ENCODE measurements around the gene HIF1AN. TPM values are rescaled to one million over a fixed set of nuclear protein-coding genes. Genes with fewer than 3 reads are reported as not detected.
A peak's percentile ranks its signal among the peaks of the same experiment; 100 is the strongest.

Gene HIF1AN
- total RNA-seq, 4 donors from 2014 or later, result 12.8 to 47.2 (median 21.7) TPM

- WGBS, 2 donors (ENCODE audit: low coverage in 1 of 2), result 14% methylated on average over 59 of the region's 62 CpGs; no CpG with 5 or more reads in 1 of the 2 donors
- no peaks in the 10 kb centered on the region for H3K36me3 ChIP-seq
- H3K27me3 ChIP-seq, result peaks cover 55% of the 10 kb centered on the region
- H3K4me3 ChIP-seq, result peak overlapping the region in 1 of 4 donors; percentile 11
- in situ Hi-C loops (cut with MboI; ENCODE audit: low pct_ligation_motif_present in 1 of 4, low pct_unique_long_range_greater_than_20kb in 1 of 4, low sequenced_read_pairs in 3 of 4), result loop anchor here in 3 of 4 donors (10.0 to 25.0 kb wide), 2 partner anchors 300 to 313 kb away; no protein-coding TSS in a partner anchor
- intact Hi-C loops (cut with DNase I; ENCODE audit: low total_unique reads), result loop anchor here (10.0 kb wide), 1 partner anchor 183 kb away; the partner anchor contains the start of gene PAX2
- TF ChIP-seq, protein P1, sequence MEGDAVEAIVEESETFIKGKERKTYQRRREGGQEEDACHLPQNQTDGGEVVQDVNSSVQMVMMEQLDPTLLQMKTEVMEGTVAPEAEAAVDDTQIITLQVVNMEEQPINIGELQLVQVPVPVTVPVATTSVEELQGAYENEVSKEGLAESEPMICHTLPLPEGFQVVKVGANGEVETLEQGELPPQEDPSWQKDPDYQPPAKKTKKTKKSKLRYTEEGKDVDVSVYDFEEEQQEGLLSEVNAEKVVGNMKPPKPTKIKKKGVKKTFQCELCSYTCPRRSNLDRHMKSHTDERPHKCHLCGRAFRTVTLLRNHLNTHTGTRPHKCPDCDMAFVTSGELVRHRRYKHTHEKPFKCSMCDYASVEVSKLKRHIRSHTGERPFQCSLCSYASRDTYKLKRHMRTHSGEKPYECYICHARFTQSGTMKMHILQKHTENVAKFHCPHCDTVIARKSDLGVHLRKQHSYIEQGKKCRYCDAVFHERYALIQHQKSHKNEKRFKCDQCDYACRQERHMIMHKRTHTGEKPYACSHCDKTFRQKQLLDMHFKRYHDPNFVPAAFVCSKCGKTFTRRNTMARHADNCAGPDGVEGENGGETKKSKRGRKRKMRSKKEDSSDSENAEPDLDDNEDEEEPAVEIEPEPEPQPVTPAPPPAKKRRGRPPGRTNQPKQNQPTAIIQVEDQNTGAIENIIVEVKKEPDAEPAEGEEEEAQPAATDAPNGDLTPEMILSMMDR (IDR thresholded peaks at IDR 0.05), result peak; percentile 72 to 98 (median 92)
- TF ChIP-seq POLR2AphosphoS5 (IDR thresholded peaks at IDR 0.05), result no peak
- no peak overlapping the region for H3K27ac ChIP-seq
- DNase-seq, result peak; percentile 75
- peaks cover 0 to 14% (median 8%) of the 10 kb centered on the region in 4 donors for H3K4me1 ChIP-seq
- H3K9me3 ChIP-seq, result no peaks in the 10 kb centered on the region
These were observed 26.4 kb downstream of the HIF1AN start for GRCh38 chr10:100562008-100562672.

DNA sequence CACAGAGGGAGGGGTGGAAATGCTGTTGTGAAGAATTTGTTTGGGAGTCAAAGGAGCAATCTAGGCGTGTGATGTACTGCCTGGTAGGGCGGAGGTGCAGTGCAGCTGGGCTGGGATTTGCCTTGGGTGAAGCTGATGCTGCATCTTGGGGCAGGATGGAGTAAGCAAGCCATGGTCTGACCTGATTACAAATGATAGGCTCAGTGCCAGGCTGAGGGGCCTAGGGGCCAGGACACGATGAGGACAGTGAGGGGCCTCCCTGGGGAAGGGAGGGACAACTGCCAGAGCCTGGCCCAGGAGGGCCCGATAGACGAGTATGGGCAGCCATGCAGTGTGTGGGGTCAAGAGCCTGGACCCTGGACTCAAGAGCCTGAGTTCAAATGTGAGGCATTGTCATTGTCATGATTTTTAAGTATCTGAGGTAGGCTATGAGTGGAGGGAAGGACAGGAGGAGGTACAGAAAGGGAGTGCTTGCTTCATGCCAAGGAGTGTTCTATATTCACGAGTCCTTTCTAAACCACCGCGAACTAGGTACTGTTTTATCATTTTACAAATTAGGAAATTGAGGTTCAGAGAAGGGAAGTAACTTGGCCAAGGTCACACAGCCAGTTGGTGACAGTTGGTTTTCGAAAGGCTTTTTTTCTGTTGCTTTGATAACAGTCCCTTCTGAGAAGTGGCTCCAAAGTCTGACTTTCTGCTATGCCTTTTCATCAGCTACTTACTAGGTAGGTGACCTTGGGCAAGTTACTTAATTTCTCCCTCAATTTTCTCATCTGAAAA lies 29.7 kb downstream of the HIF1AN start:
- TF ChIP-seq, protein P1 (IDR thresholded peaks at IDR 0.05), result no peak
- TF ChIP-seq POLR2AphosphoS5 (IDR thresholded peaks at IDR 0.05) (no peak), EP300 (IDR thresholded peaks at IDR 0.05; ENCODE audit: low read depth) (no peak), POLR2A (IDR thresholded peaks at IDR 0.05) (no peak)
- H3K4me1 ChIP-seq, result peaks cover 0 to 14% (median 8%) of the 10 kb centered on the region in 4 donors
- no peak overlapping the region for H3K4me3 ChIP-seq
- WGBS, 2 donors (ENCODE audit: low coverage in 1 of 2), result 60 to 64% methylated on average over 3 to 9 of the region's 9 CpGs
- intact Hi-C loops (cut with DNase I; ENCODE audit: low total_unique reads), result loop anchor here (10.0 kb wide), 1 partner anchor 179 kb away; the partner anchor contains the start of gene PAX2
- no peak overlapping the region for H3K27ac ChIP-seq
- no peaks in the 10 kb centered on the region for H3K9me3 ChIP-seq
- H3K36me3 ChIP-seq, result no peaks in the 10 kb centered on the region
- no peak for DNase-seq
- in situ Hi-C loops (cut with MboI; ENCODE audit: low pct_ligation_motif_present in 1 of 4, low pct_unique_long_range_greater_than_20kb in 1 of 4, low sequenced_read_pairs in 3 of 4), result loop anchor here in 3 of 4 donors (10.0 to 25.0 kb wide), 2 partner anchors 297 to 309 kb away; no protein-coding TSS in a partner anchor
- peaks cover 86% of the 10 kb centered on the region for H3K27me3 ChIP-seq

DNA sequence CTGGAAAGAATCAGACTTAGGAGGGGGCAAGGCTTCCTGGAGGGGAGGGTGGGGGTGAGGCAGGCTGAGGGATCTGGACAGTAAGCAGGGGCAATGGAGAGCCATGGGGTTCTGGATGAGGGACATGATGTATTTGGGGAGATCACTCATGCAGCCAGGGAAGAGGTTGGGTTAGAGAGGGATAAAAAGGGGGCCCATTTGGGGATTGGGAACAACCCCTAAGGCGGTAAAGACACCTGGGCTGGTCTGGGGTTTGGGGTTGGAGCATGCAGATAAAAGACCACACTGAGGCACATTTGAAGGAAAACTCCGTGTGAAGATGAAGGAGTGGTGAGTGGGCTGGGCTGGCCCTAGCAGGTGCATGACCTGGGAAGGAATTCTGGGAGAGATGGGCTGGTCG lies 30.8 kb downstream of the HIF1AN start:
- WGBS, 2 donors (ENCODE audit: low coverage in 1 of 2), result 45 to 57% methylated on average over 3 of the region's 3 CpGs
- in situ Hi-C loops (cut with MboI; ENCODE audit: low pct_ligation_motif_present in 1 of 4, low pct_unique_long_range_greater_than_20kb in 1 of 4, low sequenced_read_pairs in 3 of 4), result loop anchor here in 3 of 4 donors (10.0 to 25.0 kb wide), 2 partner anchors 296 to 308 kb away; no protein-coding TSS in a partner anchor

More for the DNA sequence above, 30.8 kb downstream of the HIF1AN start:
- H3K27ac ChIP-seq, result no peak overlapping the region
- peaks cover 97% of the 10 kb centered on the region for H3K27me3 ChIP-seq
- no peak overlapping the region for H3K4me3 ChIP-seq
- no peaks in the 10 kb centered on the region for H3K36me3 ChIP-seq
- TF ChIP-seq, protein P1 (IDR thresholded peaks at IDR 0.05), result no peak
- TF ChIP-seq POLR2AphosphoS5 (IDR thresholded peaks at IDR 0.05) (no peak), EP300 (IDR thresholded peaks at IDR 0.05; ENCODE audit: low read depth) (no peak), POLR2A (IDR thresholded peaks at IDR 0.05) (no peak)
- intact Hi-C loops (cut with DNase I; ENCODE audit: low total_unique reads), result loop anchor here (10.0 kb wide), 1 partner anchor 178 kb away; the partner anchor contains the start of gene PAX2
- H3K4me1 ChIP-seq, result peaks cover 0 to 14% (median 8%) of the 10 kb centered on the region in 4 donors
- H3K9me3 ChIP-seq, result no peaks in the 10 kb centered on the region
- DNase-seq, result no peak

Data from transverse colon (tissue), 4 donors.